HG02642 (cell line): ENCODE measurements around the gene MRPS18B.

Source experiments
- ATAC-seq: cut with Tn5 transposase; IDR thresholded peaks from one replicate; pipeline ENCODE4 v1.9.1; 2021; ENCODE audit warnings: mild to moderate bottlenecking; ENCODE audit not compliant: unreplicated experiment, poor library complexity

Gene MRPS18B

DNA sequence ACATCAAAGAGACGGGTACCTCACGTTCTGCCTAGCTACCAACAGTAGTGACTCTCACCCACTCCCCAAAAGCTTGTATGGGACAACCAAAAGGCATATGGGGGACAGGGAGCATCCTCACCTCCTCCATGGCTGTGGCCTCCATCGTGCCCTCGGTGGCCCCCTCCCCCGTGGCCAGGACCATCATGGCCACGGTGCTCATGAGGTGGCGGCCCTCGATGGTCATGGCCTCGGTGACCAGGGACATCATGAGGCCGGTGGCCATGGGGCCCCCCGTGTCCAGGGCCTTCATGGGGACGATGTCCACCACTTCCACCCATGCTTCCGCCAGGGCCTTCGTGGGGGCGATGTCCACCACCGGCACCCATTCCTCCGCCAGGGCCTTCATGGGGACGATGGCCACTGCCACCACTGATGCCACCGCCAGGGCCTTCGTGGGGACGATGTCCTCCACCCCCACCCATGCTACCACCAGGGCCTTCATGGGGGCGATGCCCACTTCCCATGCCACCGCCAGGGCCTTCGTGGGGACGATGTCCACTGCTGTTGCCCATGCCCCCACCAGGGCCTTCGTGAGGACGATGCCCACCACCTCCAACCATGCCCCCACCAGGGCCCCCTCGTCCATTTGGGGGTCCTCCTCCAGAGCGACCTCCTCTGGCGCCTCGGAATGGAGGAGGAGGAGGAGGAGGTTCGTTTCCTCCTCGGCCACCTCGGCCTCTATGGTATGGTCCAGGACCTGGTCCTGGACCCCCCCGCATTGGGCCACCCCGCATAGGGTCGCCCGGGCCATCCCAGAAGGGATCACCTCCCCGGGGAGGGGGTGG, 15.6 kb upstream of the MRPS18B start:
- ATAC-seq = no peak

- no peak for ATAC-seq
These were observed 13.7 kb upstream of the MRPS18B start for GRCh38 chr6:30603961-30604360.

DNA sequence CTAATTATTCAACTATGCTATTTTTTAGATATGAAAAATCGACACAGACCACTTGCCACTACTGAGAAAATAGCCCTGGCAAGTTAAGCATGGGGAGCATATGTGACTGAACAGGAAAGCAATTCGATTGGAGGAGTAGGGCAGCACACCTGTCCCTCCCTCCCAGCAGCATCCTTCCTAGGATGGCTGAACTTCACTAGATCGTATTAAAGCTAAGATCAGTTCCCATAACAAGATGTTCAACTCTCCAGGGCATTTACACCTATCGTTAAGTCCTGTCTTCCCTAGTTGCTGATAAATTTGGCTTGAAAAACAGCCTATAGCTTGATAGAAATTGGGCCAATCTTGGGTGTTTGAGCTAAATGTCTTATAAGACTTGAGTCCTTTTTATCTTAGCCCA, 7.6 kb upstream of the MRPS18B start:
- no peak for ATAC-seq

GRCh38 chr6:30611150-30611855, 6.3 kb upstream of the MRPS18B start:
- no peak for ATAC-seq

GRCh38 chr6:30611856-30612194, 5.8 kb upstream of the MRPS18B start:
- ATAC-seq = no peak

GRCh38 chr6:30612213-30612612, 5.4 kb upstream of the MRPS18B start:
- no peak for ATAC-seq

- ATAC-seq = no peak
These were observed 4.9 kb upstream of the MRPS18B start for GRCh38 chr6:30612687-30613248.

- ATAC-seq = no peak
These were observed 4.2 kb upstream of the MRPS18B start for GRCh38 chr6:30613251-30614043.

GRCh38 chr6:30614044-30614842, 3.4 kb upstream of the MRPS18B start:
- ATAC-seq = no peak

- peak; percentile 29 for ATAC-seq
These were observed 2.8 kb upstream of the MRPS18B start for GRCh38 chr6:30614843-30615218.

DNA sequence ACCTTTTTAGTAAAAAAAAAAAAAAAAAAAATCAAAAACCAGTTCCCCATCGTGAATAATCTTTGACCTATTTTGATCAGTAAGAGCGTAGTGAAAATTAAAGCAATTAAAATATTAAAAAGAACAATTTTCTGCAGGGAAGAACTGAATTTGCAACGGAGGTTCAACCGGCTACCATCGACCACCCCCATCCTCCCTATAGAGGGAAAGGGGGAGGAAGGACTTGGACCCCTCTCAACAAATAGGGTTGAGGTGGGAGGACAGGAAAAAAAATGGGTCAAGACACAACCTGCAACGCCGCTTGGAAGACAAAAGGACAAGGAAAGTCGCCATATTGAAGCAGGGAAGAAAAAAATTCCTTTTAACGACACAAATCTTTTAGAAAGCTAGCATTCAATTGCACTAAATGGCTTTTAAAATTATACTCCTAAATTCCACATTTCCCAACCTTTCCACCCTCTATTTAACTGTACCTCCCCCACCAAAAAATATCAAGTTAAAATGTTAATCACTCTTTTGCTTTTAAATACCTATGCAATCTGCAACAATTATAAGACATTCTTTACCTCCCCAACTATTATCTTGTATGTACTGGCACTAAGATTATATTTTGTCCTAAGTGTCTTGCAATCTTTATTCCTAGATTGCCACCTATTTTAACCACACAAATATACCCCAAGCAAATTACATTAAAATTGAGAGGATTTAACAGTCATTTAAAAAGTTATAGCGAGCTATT, 2.3 kb upstream of the MRPS18B start:
- ATAC-seq = no peak

GRCh38 chr6:30615958-30616810, 1.5 kb upstream of the MRPS18B start:
- no peak for ATAC-seq

- peak; percentile 87 for ATAC-seq
These were observed 652 bp upstream of the MRPS18B start, which contains the start of gene PPP1R10 for GRCh38 chr6:30616811-30617564. PPP1R10 (minus strand) TSS chr6:30617243; CDS start chr6:30609944, 7,299 bp downstream.

DNA sequence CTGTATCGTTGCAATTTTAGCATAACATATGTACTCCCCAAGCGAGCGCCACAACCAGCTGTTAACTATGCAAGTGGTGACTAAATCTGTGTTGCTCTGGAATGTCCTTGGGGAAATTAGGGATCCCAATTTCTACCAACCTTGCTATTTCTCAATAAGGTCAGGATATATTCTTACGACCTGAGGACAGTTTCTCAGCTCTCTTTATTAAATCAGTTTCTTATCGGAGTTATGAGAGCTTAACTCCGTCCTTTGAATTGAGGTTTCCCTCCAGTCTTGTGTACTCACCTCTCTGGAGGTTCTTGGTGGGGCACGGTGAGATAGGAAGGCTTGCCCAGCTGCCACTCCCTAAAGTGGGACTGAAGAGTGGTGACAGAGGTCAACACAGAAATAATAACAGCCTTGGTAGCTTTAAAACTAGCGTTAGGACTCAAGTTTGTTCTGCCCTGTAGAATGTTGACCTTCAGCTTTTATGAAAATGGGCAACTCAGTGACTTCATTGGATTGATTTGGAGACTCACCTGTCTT, 694 bp downstream of the MRPS18B start:
- no peak for ATAC-seq

DNA sequence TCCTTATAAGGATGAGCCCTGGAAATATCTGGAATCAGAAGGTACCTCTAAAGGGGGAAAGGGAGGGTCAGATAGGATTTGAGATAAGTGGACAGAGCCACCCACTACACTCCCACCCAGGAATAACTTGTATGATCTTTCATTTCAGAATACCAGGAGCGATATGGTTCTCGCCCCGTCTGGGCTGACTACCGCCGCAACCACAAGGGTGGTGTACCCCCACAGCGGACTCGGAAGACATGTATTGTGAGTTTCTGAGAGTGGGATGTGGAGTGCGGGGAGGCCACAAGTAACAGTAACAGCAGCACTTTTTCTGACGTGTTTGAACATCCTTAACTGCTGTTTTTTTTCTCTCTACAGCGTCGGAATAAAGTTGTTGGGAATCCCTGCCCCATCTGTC, 1.9 kb downstream of the MRPS18B start:
- ATAC-seq = no peak

DNA sequence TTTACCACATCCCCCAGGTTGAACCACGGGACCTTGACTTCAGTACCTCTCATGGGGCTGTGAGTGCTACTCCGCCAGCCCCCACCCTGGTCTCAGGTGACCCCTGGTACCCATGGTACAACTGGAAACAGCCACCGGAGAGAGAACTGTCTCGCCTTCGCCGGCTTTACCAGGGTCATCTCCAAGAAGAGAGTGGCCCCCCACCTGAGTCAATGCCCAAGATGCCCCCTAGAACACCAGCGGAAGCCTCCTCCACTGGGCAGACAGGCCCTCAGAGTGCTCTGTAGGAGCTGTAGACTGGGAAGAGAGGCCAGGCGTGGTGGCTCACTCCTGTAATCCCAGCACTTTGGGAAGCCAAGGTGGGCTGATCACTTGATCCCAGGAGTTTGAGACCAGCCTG, 7.9 kb downstream of the MRPS18B start:
- no peak for ATAC-seq
